22Rv1 (cell line): ENCODE measurements around the gene LDLRAD2.

ENCODE experiments used
- CTCF ChIP-seq: fragments of 450-650 bp; IDR thresholded peaks from 2 replicates; pipeline ENCODE4 v1.5.1; 2017; ENCODE audit warnings: mild to moderate bottlenecking
- ZFX ChIP-seq: fragments of 450-650 bp; IDR thresholded peaks from 2 replicates; pipeline ENCODE4 v1.6.1; 2017; ENCODE audit warnings: antibody characterized with exemption, borderline replicate concordance

GRCh38 chr1:21870611-21871010 is 58.5 kb downstream of the LDLRAD2 start:
- TF ChIP-seq CTCF (no peak), ZFX (no peak)
